ENCODE results near the gene SRL.

The SRL gene

DNA sequence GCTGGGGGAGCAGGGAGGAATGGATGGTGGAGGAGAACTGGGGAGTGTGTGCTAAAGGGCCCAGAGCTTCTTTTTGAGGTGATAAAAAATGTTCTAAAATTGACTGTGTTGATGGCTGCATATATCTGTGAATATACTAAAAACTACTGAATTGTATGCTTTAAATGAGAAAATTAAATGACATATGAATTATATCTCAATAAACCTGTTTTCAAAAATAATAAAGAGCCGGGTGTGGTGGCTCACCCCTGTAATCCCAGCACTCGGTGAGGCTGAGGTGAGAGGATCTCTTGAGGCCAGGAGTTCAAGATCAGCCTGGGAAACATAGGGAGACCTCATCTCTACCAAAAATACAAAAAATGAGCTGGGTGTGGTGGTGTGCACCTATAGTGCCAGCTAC is 16.8 kb downstream of the SRL start:
- Histone ChIP-seq H3K4me3 (ENCODE audit: low read length) (no peak overlapping the region), H3K4me2 (ENCODE audit: low read depth, low read length) (no peak overlapping the region), H3K9me2 (replicated peaks; ENCODE audit: insufficient read depth, low read length) (no peaks in the 10 kb centered on the region), H3K36me3 (replicated peaks; ENCODE audit: insufficient read depth, low read length) (no peaks in the 10 kb centered on the region), H3K27ac (ENCODE audit: low read length) (no peak overlapping the region), H3K4me1 (ENCODE audit: low read length) (no peaks in the 10 kb centered on the region), H3F3A (ENCODE audit: insufficient read depth, low read length) (no peaks in the 10 kb centered on the region), H3K27me3 (replicated peaks; ENCODE audit: insufficient read depth, low read length) (peaks cover 28% of the 10 kb centered on the region), H3K9me3 (replicated peaks; ENCODE audit: insufficient read depth, low read length) (no peaks in the 10 kb centered on the region), H4K20me1 (ENCODE audit: insufficient read depth, low read length) (no peaks in the 10 kb centered on the region), H3K79me2 (ENCODE audit: low read length) (no peaks in the 10 kb centered on the region), H2AFZ (ENCODE audit: low read length) (no peak overlapping the region), H3K9ac (ENCODE audit: low read length) (no peak overlapping the region)
- TF ChIP-seq, protein P1, sequence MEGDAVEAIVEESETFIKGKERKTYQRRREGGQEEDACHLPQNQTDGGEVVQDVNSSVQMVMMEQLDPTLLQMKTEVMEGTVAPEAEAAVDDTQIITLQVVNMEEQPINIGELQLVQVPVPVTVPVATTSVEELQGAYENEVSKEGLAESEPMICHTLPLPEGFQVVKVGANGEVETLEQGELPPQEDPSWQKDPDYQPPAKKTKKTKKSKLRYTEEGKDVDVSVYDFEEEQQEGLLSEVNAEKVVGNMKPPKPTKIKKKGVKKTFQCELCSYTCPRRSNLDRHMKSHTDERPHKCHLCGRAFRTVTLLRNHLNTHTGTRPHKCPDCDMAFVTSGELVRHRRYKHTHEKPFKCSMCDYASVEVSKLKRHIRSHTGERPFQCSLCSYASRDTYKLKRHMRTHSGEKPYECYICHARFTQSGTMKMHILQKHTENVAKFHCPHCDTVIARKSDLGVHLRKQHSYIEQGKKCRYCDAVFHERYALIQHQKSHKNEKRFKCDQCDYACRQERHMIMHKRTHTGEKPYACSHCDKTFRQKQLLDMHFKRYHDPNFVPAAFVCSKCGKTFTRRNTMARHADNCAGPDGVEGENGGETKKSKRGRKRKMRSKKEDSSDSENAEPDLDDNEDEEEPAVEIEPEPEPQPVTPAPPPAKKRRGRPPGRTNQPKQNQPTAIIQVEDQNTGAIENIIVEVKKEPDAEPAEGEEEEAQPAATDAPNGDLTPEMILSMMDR (IDR thresholded peaks at IDR 0.05; ENCODE audit: low read length) = no peak
- TF ChIP-seq EZH2 (optimal IDR thresholded peaks at IDR 0.05; ENCODE audit: low read depth, low read length) (no peak), EZH2phosphoT487 (IDR thresholded peaks at IDR 0.05; ENCODE audit: low read length) (no peak)
- no peak for DNase-seq

DNA sequence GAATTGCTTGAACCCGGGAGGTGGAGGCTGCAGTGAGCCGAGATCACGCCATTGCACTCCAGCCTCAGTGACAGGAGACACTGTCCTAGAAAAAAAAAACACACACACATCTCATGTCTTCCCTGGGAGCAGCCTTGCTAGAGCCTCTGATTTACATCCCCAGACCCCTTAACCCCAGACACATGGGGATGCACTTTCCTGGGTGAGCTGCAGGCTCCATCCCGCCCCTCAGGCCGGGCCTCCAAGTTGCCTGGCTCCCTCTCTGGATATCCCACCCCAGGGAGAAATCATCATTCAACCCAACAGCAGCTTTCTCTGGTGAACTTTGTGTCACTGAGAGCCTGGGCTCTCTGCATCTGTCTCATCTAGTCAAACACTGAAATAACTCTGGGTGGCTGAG is 21.5 kb downstream of the SRL start:
- H3K27me3 ChIP-seq (replicated peaks; ENCODE audit: insufficient read depth, low read length) = peaks cover 33% of the 10 kb centered on the region
- H3K4me3 ChIP-seq (ENCODE audit: low read length) = no peak overlapping the region
- H3K9me3 ChIP-seq (replicated peaks; ENCODE audit: insufficient read depth, low read length) = no peaks in the 10 kb centered on the region
- H3K4me2 ChIP-seq (ENCODE audit: low read depth, low read length) = no peak overlapping the region
- H2AFZ ChIP-seq (ENCODE audit: low read length) = no peak overlapping the region
- no peak for DNase-seq
- H4K20me1 ChIP-seq (ENCODE audit: insufficient read depth, low read length) = no peaks in the 10 kb centered on the region
- no peak for TF ChIP-seq EZH2 (optimal IDR thresholded peaks at IDR 0.05; ENCODE audit: low read depth, low read length)
- no peak for TF ChIP-seq EZH2phosphoT487 (IDR thresholded peaks at IDR 0.05; ENCODE audit: low read length)
- TF ChIP-seq, protein P1 (IDR thresholded peaks at IDR 0.05; ENCODE audit: low read length) = no peak
- H3K27ac ChIP-seq (ENCODE audit: low read length) = no peak overlapping the region
- H3K36me3 ChIP-seq (replicated peaks; ENCODE audit: insufficient read depth, low read length) = no peaks in the 10 kb centered on the region
- no peaks in the 10 kb centered on the region for H3K79me2 ChIP-seq (ENCODE audit: low read length)
- no peaks in the 10 kb centered on the region for H3K9me2 ChIP-seq (replicated peaks; ENCODE audit: insufficient read depth, low read length)
- no peaks in the 10 kb centered on the region for H3F3A ChIP-seq (ENCODE audit: insufficient read depth, low read length)
- no peak overlapping the region for H3K9ac ChIP-seq (ENCODE audit: low read length)
- no peaks in the 10 kb centered on the region for H3K4me1 ChIP-seq (ENCODE audit: low read length)

DNA sequence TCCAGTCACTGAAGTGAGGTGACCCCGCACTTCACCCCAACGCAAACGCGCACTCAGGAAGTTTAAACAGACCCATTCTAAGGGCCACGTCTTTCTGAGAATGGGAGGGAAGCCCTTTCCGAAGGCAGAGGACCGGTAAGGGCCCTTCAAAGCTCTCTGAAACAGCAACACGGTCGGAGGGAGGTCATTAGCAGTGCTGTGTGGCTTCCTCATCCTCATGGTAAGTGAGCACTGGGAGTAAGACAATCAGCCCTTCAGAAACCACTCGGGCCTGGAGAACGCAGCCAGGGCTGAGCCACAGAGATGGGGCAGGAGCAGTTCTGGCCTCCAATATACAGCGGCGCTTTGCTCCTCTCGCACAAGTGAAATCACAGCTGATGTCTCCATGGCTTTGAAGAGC is 23.7 kb downstream of the SRL start:
- no peaks in the 10 kb centered on the region for H4K20me1 ChIP-seq (ENCODE audit: insufficient read depth, low read length)
- no peak overlapping the region for H3K27ac ChIP-seq (ENCODE audit: low read length)
- no peak overlapping the region for H3K4me2 ChIP-seq (ENCODE audit: low read depth, low read length)
- H3K27me3 ChIP-seq (replicated peaks; ENCODE audit: insufficient read depth, low read length) = peaks cover 25% of the 10 kb centered on the region
- no peak overlapping the region for H3K4me3 ChIP-seq (ENCODE audit: low read length)
- H3K4me1 ChIP-seq (ENCODE audit: low read length) = no peaks in the 10 kb centered on the region
- H3K9me3 ChIP-seq (replicated peaks; ENCODE audit: insufficient read depth, low read length) = no peaks in the 10 kb centered on the region
- H3K79me2 ChIP-seq (ENCODE audit: low read length) = no peaks in the 10 kb centered on the region
- no peaks in the 10 kb centered on the region for H3K9me2 ChIP-seq (replicated peaks; ENCODE audit: insufficient read depth, low read length)
- no peaks in the 10 kb centered on the region for H3F3A ChIP-seq (ENCODE audit: insufficient read depth, low read length)
- no peaks in the 10 kb centered on the region for H3K36me3 ChIP-seq (replicated peaks; ENCODE audit: insufficient read depth, low read length)
- no peak overlapping the region for H3K9ac ChIP-seq (ENCODE audit: low read length)
- TF ChIP-seq EZH2 (optimal IDR thresholded peaks at IDR 0.05; ENCODE audit: low read depth, low read length) (no peak), EZH2phosphoT487 (IDR thresholded peaks at IDR 0.05; ENCODE audit: low read length) (no peak)
- TF ChIP-seq, protein P1 (IDR thresholded peaks at IDR 0.05; ENCODE audit: low read length) = no peak
- DNase-seq = no peak
- no peak overlapping the region for H2AFZ ChIP-seq (ENCODE audit: low read length)

All from MM.1S (cell line).